ENCODE data around the gene HCAR2.
"Not testable (repeated sequence)": the region's sequence is repeated elsewhere in the genome, so short reads cannot be mapped to it uniquely, and the experiment has no call there.

HCAR2 gene

DNA sequence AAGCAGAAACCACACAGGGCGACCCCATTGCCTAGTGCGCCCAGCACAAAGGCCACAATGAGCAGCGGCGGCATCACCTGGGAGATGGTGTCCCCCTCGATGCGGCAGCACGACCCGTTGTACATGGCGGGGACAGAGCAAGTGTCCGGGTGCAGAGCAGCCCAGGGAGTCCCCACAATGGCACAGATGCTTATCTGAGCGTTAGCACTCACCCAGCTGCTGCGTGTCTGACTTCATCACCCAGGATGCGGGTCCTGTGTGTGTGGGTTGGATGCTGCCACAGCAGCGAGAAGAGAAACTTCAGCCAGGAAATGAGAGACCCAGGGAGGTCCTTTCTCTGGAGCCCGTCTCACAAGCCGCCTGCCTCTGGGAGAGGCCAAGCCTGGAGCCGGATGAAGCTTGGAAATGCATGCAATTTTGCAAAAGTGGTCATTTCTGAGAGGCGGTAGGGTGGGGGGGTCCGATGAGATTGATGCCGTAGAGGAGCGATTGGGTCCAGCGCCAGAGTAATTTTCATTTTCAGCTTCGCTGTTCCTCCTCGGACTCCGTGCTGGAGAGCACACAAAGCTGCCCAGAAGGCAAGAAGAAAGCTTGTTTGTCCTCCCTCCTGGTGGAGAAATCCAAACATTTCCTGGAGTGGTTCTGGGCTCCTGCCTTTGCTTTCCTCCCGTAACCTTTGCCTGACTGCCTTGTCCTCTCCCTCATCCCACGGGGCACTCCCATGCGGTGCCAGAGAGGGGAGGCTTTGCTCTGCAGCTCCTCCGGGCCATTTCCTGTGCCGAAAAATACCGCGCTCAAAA lies 27.3 kb upstream of the HCAR2 start, which contains the start of gene HCAR1:
Gene HCAR1 (minus strand): TSS at position 630 of the 800 bp plus-strand sequence. CDS start 505 bp downstream, at position 125.
- DNase-seq (ENCODE audit: insufficient read length) (no peak), FAIRE-seq (no peak)
- no peak for TF ChIP-seq TAF1 (IDR thresholded peaks at IDR 0.05; ENCODE audit: borderline replicate concordance, low read depth, low read length)
- TF ChIP-seq POLR2A (IDR thresholded peaks at IDR 0.05; ENCODE audit: low read depth, low read length), result no peak
- no peak for TF ChIP-seq POLR2AphosphoS5 (IDR thresholded peaks at IDR 0.05; ENCODE audit: low read depth, low read length)

DNA sequence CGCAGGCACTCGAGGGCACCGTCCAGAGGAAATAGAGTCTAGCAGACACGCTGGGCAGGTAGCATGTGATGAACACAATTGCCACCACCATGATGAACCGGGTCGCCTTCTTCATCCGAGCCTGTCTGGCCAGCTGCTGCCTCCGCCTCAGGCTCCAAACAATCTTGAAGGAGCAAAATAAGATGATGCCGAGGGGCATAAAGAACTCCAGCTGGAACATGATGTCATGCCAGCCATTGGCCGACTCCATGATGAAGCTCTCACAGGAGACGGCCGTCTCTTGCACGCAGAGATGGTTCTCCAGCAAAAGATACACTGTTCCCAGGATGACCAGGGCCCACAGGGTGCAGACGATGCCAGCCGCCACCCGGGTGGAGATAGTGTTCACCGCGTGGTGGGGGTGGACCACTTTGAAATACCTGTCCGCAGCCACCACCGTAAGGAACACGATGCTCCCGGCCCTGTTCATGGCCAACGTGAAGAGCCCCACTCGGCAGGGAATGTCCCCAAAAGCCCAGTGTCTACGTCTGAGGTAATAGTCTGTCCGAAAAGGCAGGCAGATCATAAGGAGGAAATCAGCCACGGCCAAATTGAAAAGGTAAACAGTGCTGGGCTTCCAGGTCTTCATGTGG lies 26.5 kb upstream of the HCAR2 start:
- no peak for FAIRE-seq

DNA sequence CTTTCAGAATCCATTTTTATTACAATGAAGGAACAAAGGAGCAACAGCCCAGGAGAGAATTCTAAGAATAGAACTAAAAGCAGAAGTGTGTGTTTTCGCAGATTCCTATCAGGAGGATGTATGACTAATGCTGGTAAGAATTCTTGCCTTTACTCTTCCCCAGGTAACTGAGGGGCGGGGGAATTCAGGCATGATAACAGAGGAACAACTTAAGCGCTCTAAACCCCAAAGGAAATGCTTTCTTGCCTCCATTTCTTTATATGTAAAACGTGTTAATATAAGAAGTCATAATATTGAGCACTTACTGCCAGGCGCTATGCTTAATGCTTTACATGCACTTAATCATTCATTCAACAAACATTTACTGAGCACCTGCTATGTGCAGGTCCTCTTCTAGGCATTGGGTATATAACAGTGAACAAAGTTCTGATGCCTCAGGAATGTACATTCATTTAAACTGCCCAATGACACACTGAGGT lies 23.0 kb upstream of the HCAR2 start:
- peak; percentile 40 for FAIRE-seq
- no peak for DNase-seq (ENCODE audit: insufficient read length)
- TF ChIP-seq TAF1 (IDR thresholded peaks at IDR 0.05; ENCODE audit: borderline replicate concordance, low read depth, low read length), result no peak
- no peak for TF ChIP-seq POLR2AphosphoS5 (IDR thresholded peaks at IDR 0.05; ENCODE audit: low read depth, low read length)
- no peak for TF ChIP-seq POLR2A (IDR thresholded peaks at IDR 0.05; ENCODE audit: low read depth, low read length)

More for the DNA sequence above, 26.5 kb upstream of the HCAR2 start:
- no peak for TF ChIP-seq POLR2AphosphoS5 (IDR thresholded peaks at IDR 0.05; ENCODE audit: low read depth, low read length)
- TF ChIP-seq TAF1 (IDR thresholded peaks at IDR 0.05; ENCODE audit: borderline replicate concordance, low read depth, low read length), result no peak
- TF ChIP-seq POLR2A (IDR thresholded peaks at IDR 0.05; ENCODE audit: low read depth, low read length), result no peak
- no peak for DNase-seq (ENCODE audit: insufficient read length)

DNA sequence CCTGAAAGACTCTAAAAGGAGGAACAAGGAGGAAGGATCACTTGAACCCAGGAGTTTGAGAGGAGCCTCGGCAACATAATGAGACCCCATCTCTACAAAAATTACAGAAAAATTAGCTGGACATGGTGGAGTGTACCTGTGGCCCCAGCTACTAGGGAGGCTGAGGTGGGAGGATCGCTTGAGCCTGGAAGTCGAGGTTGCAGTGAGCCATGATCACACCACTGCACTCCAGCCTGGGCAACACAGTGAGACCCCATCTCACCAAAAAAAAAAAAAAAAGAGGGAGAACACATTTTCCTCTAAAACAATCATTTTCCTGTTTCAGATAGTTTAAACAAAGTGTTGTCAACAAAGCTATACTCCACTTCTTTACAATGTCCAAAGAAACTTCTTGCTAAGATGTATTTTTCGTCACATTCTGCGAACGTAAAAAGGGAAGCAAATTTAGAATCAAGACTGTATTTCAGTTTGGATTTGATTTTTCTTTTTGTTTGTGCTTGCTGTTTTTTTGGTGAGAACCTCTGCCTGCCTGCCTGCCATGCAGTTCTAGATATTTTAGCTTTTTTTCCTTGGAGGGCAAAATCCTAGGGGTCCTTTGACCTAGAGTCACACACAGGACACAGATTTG lies 22.4 kb upstream of the HCAR2 start:
- FAIRE-seq (peak; percentile 48), DNase-seq (ENCODE audit: insufficient read length) (no peak)
- TF ChIP-seq POLR2A (IDR thresholded peaks at IDR 0.05; ENCODE audit: low read depth, low read length) (no peak), POLR2AphosphoS5 (IDR thresholded peaks at IDR 0.05; ENCODE audit: low read depth, low read length) (no peak), TAF1 (IDR thresholded peaks at IDR 0.05; ENCODE audit: borderline replicate concordance, low read depth, low read length) (no peak)

DNA sequence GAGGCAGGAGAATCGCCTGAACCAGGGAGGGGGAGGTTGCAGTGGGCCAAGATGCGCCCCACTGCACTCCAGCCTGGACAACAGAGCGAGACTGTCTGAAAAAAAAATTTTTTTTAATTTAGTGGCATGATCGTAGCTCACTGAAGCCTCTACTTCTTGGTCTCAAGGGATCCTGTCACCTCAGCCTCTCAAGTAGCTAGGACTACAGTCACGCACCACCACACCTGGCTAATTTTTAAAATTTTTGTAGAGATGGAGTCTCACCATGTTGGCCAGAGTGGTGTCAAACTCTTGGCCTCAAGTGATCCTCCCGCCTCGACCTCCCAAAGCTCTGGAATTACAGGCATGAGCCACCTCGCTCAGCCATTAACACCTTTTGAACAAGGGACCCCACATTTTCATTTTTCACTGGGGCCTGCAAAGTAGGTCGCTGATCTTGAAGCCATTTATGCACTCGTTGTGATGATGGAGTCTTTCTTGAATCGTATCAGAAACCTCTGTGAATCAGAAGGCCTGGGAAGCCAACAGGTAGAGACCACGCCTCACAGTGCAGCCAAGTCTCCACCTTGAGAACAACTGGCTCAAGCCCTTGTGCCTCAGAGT lies 21.6 kb upstream of the HCAR2 start:
- FAIRE-seq (no peak), DNase-seq (ENCODE audit: insufficient read length) (no peak)
- TF ChIP-seq POLR2A (IDR thresholded peaks at IDR 0.05; ENCODE audit: low read depth, low read length), result no peak
- no peak for TF ChIP-seq POLR2AphosphoS5 (IDR thresholded peaks at IDR 0.05; ENCODE audit: low read depth, low read length)
- TF ChIP-seq TAF1 (IDR thresholded peaks at IDR 0.05; ENCODE audit: borderline replicate concordance, low read depth, low read length), result no peak

DNA sequence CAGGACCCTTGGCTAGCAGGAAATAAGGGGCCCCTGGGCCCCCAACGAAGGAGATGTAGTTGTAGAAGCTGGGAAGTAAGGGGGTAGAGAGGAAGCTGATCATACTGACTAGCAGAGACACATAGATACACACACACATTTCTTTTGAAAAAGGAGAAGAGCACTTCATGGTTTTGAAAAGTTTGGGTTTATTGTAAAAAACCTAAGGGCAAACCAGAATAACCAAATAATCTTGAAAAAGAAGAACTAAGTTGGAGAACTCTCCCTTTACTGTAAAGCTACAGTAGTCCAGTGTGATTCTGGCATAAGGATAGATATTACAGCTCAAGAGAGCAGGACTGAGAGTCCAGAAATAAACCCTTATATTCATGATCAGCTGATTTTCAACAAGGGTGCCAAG lies 19.2 kb upstream of the HCAR2 start:
- TF ChIP-seq POLR2AphosphoS5 (IDR thresholded peaks at IDR 0.05; ENCODE audit: low read depth, low read length) (no peak), POLR2A (IDR thresholded peaks at IDR 0.05; ENCODE audit: low read depth, low read length) (no peak), TAF1 (IDR thresholded peaks at IDR 0.05; ENCODE audit: borderline replicate concordance, low read depth, low read length) (no peak)
- DNase-seq (ENCODE audit: insufficient read length), result no peak
- no peak for FAIRE-seq

DNA sequence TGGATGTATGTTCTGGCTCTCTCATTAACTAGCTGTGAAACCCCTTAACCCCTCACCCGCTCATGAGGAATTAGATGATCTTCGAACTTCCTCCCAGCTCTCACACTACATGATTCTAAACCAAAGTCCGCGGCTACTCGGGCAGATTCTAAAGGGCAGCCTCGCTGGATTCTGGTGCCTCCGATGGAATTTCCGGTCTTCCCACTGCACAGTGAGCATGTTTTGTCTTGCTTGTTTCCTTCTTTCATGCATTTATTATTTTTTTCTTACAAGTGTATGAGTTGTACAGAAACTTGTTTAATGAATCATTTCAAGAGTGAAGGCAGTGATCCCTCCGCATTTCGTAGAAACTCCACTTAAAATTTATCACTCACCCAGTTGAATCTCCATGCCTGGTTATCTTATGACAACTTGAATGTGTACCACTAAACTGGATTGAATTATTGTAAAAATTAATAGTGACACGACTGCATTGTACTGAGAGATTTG lies 17.9 kb upstream of the HCAR2 start:
- FAIRE-seq (no peak), DNase-seq (ENCODE audit: insufficient read length) (no peak)
- TF ChIP-seq POLR2A (IDR thresholded peaks at IDR 0.05; ENCODE audit: low read depth, low read length) (no peak), TAF1 (IDR thresholded peaks at IDR 0.05; ENCODE audit: borderline replicate concordance, low read depth, low read length) (no peak), POLR2AphosphoS5 (IDR thresholded peaks at IDR 0.05; ENCODE audit: low read depth, low read length) (no peak)

DNA sequence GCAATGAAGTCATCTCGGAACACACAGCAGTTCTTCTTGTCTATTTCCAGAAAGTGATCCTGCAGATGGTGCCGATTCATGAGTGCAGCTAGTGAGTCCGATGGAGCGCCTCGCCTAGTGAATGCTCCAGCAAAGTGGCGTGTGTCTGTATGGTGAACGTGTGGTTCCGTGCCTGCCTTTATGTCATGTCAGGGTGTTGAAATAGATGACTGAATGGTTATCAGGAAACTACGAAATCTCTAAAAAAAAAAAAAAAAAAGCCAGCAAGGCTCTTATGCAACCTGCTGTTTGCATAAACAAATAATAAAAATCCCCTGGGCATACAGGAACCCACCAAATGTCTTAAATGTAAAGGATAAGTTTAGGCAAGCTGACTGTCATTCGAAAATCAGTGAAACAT lies 13.5 kb upstream of the HCAR2 start, which contains the start of gene HCAR3:
Gene HCAR3 (minus strand): TSS at position 154 of the 400 bp plus-strand sequence. CDS start 74 bp downstream, at position 80.
- not testable (repeated sequence) for DNase-seq (ENCODE audit: insufficient read length); FAIRE-seq

DNA sequence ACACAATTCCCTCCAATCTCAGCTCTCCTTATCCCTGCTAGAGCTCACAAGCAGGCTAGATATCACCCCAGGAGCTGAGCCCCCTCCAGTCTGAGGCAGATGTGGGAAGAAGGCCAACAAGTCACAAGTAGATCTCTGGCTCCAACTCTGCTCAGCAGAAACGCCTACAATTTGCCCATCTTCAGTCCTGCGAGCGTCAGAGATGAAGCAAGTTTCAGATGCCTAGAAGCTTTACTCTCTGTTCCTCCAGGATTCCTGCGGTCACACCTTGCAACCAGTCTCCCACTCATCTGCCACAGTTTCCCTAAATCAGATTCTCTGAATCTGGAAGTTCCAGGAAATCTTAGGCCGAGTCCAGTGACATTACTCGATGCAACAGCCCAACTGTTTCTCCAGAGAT lies 12.1 kb upstream of the HCAR2 start:
- DNase-seq (ENCODE audit: insufficient read length); FAIRE-seq: not testable (repeated sequence)

DNA sequence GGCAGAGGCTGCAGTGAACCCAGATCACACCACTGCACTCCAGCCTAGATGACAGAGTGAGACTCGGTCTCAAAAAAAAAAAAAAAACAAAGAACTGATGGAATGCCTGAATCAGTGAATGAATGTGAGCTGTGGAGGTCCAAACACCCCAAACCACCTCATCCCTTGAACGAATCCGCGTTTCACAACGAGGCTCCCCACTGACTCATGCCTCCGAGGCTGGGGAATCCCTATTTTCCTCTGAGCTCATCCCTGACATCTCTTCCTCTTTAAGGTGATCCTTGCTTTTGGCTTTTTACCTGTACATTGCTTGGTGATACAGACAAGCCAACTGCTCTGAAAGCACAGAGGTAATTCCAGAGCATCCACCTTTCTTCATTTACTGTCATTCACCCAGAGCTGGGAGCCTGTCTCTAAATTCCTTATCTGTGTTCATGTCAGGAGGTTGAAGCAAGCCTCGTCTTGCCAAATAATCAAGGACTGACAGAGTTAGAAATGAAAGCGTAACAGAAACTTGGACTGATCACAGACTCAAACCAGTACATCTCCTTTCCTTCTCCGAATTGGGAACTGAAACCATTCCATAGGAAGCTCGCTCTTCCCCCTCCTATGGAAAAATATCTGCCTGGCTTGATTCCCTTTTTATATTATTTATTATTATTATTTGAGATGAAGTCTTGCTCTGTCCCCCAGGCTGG lies 10.5 kb upstream of the HCAR2 start:
- peak; percentile 17 for FAIRE-seq
- DNase-seq (ENCODE audit: insufficient read length), result not testable (repeated sequence)

DNA sequence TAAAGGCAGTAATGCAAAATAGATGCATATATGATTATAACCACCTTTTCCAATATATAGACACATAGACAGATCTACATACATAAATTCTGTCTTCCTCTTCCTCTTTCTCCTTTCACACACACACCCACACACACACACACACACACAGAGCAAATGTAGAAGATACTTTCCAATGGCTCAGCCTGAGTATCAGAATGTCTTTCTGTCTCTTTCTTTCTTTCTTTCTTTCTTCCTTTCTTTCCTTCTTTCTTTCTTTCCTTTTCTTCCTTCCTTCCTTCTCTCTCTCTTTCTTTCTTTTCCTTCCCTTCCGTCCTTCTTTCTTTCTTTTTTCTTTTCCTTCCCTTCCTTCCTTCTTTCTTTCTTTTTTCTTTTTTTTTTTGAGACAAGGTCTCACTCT lies 8.1 kb upstream of the HCAR2 start:
- FAIRE-seq, result not testable (repeated sequence)

DNA sequence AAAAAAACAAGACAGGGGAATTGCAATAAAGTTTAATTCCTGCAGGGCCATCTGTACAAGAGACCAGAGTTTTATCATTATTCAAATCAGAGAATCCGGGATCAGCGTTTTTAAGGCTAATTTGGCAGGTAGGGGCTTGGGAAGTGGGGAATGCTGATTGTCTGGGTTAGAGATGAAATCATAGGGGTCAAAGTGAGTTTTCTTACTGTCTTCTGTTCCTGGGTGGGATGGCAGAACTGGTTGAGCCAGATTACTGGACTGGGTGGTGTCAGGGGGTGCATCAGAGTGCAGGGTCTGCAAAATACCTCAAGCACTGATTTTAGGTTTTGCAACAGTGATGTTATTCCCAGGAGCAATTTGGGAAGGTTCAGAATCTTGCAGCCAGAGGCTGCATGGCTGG lies 7.2 kb upstream of the HCAR2 start:
- not testable (repeated sequence) for DNase-seq (ENCODE audit: insufficient read length); FAIRE-seq

More for the DNA sequence above, 8.1 kb upstream of the HCAR2 start:
- not testable (repeated sequence) for DNase-seq (ENCODE audit: insufficient read length)

DNA sequence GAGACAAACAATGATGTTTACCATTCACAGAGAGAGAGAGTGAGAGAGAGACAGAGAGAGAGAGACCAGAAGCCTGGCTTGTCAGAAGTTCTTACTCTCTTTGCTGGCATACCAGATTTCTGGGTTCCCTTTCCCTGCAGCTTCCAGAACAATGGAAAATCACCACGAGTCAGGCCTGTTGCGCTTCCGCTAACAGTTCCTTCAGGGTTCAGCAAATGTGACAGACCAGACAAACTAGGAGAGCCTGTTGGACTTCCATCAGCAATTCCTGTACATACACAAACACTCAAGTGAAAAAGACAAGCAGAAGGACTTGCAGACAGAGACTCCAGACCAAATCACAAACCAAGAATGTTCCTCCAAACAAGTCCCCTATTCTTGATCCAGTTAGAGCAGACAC lies 6.1 kb upstream of the HCAR2 start:
- not testable (repeated sequence) for DNase-seq (ENCODE audit: insufficient read length)

DNA sequence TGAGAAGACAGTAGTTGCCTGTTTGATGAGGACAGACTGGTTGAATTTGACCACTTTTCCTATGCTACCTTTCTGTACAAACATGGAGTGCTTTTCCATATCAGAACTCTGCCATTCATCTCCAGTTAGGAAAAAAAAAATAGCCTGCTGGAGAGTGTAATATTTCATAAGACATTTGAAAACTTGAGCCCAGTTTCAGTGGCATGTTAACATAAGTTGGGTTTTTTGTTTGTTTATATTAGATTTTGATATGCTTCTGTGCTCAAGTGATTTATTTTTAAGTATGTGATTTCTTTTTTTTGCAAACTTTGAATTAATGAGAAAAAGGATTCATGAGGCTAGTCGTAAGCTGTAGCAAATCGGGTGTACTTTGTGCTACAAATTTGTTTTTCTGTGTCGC lies 684 bp upstream of the HCAR2 start:
- FAIRE-seq; DNase-seq (ENCODE audit: insufficient read length): not testable (repeated sequence)

More for the DNA sequence above, 6.1 kb upstream of the HCAR2 start:
- not testable (repeated sequence) for FAIRE-seq

DNA sequence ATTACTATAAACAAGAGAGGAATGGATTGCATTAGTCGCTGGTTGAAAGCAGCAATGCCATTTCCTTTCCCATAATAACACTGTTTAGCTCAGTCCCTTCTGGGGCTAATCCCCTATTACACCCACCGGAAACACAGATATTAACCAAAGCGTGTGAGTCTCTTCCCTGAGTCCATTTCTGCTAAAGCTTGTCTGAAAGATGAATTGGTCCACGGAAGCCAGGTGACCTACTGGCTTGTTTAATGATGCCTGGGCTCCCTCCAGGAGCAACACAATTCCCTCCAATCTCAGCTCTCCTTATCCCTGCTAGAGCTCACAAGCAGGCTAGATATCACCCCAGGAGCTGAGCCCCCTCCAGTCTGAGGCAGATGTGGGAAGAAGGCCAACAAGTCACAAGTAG lies 1.7 kb downstream of the HCAR2 start:
- not testable (repeated sequence) for DNase-seq (ENCODE audit: insufficient read length)

DNA sequence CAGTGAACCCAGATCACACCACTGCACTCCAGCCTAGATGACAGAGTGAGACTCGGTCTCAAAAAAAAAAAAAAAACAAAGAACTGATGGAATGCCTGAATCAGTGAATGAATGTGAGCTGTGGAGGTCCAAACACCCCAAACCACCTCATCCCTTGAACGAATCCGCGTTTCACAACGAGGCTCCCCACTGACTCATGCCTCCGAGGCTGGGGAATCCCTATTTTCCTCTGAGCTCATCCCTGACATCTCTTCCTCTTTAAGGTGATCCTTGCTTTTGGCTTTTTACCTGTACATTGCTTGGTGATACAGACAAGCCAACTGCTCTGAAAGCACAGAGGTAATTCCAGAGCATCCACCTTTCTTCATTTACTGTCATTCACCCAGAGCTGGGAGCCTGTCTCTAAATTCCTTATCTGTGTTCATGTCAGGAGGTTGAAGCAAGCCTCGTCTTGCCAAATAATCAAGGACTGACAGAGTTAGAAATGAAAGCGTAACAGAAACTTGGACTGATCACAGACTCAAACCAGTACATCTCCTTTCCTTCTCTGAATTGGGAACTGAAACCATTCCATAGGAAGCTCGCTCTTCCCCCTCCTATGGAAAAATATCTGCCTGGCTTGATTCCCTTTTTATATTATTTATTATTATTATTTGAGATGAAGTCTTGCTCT lies 3.0 kb downstream of the HCAR2 start:
- not testable (repeated sequence) for FAIRE-seq

More for the DNA sequence above, 1.7 kb downstream of the HCAR2 start:
- not testable (repeated sequence) for FAIRE-seq

More for the DNA sequence above, 3.0 kb downstream of the HCAR2 start:
- DNase-seq (ENCODE audit: insufficient read length), result not testable (repeated sequence)

All from GM12892 (cell line).